Measurements from ENCODE around the gene LRBA.
"Not testable (repeated sequence)": the region's sequence is repeated elsewhere in the genome, so short reads cannot be mapped to it uniquely, and the experiment has no call there.

Gene LRBA

DNA sequence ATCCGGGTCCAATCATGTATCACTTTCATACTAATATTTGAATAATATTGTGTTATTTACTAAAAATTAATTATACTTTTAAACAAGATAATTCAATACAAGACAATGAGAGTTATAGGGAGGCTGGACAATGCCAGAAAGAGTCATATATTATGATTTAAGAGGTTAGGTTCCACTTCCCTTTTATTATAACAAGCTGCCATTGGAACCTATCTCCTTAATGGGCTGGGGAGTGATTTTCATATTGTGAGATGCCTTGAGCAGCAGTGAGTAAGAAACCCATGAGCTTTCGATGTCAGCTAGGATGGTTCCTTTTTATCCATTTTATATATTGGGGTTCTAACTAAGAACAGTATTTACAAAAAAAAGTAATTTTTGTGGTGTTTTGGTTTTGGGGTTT, 341.3 kb downstream of the LRBA start:
- H3K4me3 ChIP-seq (ENCODE audit: low read length) = no peak overlapping the region
- DNase-seq (ENCODE audit: low read depth) = no peak
- TF ChIP-seq, protein P1, sequence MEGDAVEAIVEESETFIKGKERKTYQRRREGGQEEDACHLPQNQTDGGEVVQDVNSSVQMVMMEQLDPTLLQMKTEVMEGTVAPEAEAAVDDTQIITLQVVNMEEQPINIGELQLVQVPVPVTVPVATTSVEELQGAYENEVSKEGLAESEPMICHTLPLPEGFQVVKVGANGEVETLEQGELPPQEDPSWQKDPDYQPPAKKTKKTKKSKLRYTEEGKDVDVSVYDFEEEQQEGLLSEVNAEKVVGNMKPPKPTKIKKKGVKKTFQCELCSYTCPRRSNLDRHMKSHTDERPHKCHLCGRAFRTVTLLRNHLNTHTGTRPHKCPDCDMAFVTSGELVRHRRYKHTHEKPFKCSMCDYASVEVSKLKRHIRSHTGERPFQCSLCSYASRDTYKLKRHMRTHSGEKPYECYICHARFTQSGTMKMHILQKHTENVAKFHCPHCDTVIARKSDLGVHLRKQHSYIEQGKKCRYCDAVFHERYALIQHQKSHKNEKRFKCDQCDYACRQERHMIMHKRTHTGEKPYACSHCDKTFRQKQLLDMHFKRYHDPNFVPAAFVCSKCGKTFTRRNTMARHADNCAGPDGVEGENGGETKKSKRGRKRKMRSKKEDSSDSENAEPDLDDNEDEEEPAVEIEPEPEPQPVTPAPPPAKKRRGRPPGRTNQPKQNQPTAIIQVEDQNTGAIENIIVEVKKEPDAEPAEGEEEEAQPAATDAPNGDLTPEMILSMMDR (conservative IDR thresholded peaks at IDR 0.05; ENCODE audit: low read depth, low read length) = no peak

DNA sequence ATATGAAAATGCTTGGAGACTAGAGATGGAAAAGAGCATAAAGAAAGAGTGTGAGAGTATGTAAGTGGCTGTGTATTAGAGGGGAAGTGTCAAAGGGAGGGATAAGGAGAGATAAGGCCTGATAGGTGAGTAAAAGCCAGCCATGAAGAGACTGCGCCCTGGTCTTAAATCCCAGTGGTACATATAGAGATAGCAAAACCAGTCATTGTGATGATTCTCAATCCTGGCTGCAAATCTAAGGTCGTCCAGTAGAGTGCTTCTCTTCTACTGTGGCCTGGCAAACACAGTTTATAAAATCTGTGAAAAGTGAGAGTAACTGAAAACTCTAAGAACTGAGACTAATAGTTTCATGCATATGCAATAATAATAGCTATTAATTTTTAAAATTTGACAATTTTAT, 346.3 kb downstream of the LRBA start:
- TF ChIP-seq, protein P1 (conservative IDR thresholded peaks at IDR 0.05; ENCODE audit: low read depth, low read length) = no peak
- DNase-seq (ENCODE audit: low read depth) = no peak
- no peak overlapping the region for H3K4me3 ChIP-seq (ENCODE audit: low read length)

DNA sequence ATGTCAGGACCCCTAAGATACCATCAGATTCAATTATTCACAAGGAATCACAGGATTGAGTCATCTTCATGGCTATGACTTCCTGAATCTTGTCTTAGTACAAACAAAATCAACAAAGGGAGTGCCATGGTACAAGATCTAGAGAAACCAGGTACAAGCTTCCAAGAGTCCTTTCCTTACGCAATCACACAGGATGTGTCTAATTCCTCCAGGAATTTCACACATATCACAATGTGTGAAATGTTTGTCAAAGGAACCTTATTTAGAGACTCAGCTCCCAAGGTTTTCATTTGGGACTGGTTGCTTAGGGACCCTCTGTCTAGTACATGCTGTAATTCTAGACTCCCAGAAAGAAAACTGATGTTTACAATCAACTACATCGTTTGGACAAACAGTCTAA, 350.1 kb downstream of the LRBA start:
- peak; percentile 33 for DNase-seq (ENCODE audit: low read depth)
- no peak overlapping the region for H3K4me3 ChIP-seq (ENCODE audit: low read length)
- TF ChIP-seq, protein P1 (conservative IDR thresholded peaks at IDR 0.05; ENCODE audit: low read depth, low read length) = no peak

DNA sequence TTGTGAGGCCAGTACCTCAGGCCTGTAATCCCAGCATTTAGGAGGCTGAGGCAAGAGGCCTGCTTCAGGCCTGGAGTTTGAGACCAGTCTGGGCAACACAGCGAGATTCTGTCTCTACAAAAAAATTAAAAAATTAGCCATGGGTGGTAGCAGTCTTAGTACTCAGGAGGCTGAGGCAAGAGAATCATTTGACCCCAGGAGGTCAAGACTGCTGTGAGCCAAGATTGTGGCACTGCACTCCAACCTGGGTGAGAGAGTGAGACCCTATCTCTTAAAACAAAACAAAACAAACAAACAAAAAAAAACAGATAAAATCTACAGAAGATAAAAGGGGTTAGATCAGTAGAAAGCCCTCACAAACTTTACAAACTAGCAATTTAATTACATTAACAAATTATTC, 352.4 kb downstream of the LRBA start:
- H3K4me3 ChIP-seq (ENCODE audit: low read length) = no peak overlapping the region
- TF ChIP-seq, protein P1 (conservative IDR thresholded peaks at IDR 0.05; ENCODE audit: low read depth, low read length) = no peak
- no peak for DNase-seq (ENCODE audit: low read depth)

DNA sequence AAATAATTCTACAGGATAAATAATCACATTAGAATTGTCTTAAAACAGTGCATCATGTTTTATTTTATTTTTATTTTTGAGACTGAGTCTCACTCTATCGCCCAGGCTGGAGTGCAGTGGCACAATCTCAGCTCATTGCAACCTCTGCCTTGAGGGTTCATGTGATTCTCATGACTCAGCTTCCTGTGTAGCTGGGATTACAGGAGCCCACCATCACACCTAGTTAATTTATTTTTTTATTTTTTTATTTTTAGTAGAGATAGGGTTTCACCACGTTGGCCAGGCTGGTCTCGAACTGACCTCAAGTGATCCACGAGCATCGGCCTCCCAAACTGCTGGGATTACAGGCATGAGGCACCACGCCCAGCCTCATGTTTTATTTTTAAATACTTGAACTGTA, 353.5 kb downstream of the LRBA start:
- not testable (repeated sequence) for DNase-seq (ENCODE audit: low read depth); H3K4me3 ChIP-seq (ENCODE audit: low read length)

DNA sequence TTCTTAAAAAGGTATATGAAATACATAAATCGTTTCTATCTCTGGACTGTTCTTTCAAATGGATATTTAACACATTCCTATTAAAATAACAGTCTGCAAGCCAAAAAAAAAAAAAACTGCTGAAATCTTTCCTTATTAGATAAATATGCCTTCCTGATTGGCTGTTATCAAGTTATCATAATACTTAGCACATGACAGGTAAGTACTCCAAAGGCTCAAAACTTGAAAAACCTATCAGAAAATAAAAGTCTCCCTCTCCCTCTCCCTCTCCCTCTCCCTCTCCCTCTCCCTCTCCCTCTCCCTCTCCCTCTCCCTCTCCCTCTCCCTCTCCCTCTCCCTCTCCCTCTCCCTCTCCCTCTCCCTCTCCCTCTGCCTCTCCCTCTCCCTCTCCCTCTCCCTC, 356.8 kb downstream of the LRBA start:
- DNase-seq (ENCODE audit: low read depth); H3K4me3 ChIP-seq (ENCODE audit: low read length): not testable (repeated sequence)

DNA sequence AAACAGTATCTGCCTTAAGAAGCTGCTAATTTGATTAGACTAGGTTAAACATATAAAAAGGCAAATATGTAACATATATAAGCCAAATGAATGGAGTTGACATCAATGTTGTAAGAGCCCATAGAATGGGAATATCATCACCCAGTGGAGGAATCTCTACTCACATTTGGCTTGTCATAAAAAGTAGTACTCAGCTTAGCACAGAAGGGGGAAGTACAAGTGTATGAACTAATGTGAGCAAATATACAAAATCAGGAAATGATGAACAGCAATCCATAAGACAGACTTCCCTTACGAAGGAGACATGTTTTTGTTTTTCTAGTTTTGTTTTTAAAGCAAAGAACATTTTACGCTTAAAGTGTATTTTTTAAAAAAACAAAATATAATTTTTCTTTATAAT, 358.2 kb downstream of the LRBA start:
- H3K4me3 ChIP-seq (ENCODE audit: low read length) = no peak overlapping the region
- TF ChIP-seq, protein P1 (conservative IDR thresholded peaks at IDR 0.05; ENCODE audit: low read depth, low read length) = no peak
- no peak for DNase-seq (ENCODE audit: low read depth)

DNA sequence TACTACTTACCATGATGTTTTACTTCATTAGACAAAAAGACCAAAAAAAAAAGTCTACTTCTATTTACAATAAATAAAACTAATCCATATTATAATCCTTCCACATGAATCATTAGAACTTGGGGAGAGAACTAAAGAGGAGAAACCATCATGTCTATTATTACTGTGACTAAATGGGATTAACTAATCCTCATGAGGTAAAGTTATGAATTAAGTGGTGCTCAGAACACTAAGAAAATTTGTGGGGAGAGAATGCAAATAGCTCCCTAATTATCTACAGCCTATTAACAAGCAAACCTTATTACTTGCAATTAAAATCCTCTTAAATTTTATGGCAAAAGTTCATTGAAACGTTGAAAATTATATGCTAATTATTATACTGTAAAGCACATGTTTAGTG, 364.3 kb downstream of the LRBA start:
- no peak overlapping the region for H3K4me3 ChIP-seq (ENCODE audit: low read length)
- DNase-seq (ENCODE audit: low read depth) = no peak
- TF ChIP-seq, protein P1 (conservative IDR thresholded peaks at IDR 0.05; ENCODE audit: low read depth, low read length) = no peak
